GM19043 (cell line): Measurements from ENCODE around the gene TEX36.
"Not testable (repeated sequence)": the region's sequence is repeated elsewhere in the genome, so short reads cannot be mapped to it uniquely, and the experiment has no call there.

ENCODE experiments used
- ATAC-seq: cut with Tn5 transposase; IDR thresholded peaks from one replicate; pipeline ENCODE4 v1.9.1; 2021; ENCODE audit warnings: low read depth; ENCODE audit not compliant: unreplicated experiment

The TEX36 gene

DNA sequence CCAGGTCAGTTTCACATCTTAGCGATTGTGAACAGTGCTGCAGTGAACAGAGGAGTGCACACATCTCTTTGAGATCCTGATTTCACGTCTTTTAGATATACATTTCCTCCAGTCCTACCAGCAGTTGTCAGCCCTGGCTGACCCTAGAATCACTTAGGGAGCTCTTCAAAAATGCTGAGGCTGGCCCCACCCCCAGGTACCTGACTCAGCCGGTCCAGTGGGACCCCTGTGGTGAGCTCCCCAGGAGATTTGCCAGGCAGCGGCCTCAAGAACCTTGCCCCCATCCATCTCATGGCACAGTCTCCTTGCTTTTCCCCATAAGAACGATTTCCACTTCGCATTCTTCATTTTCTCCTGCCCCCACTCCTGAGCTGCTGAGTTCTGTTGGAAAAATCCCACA is 45.5 kb downstream of the TEX36 start:
- no peak for ATAC-seq

DNA sequence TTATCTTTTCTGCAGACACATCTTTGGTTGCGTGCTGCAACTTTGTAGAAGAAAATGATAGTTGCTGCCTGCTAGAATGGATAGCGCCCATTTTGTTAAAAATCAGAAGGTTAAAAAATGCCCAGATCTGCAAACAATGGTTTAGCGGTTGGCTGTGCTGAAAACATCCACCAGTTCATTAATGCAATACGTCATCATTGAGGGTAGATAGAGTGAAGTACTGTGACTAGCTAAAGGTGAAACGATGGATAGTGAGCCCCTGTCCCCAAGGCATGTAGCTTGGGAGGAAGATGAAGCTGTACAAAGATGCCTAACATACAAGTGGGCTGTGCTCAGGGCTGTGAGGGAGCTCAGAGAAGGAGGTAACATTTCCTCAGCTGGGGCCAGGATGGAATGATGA is 48.4 kb downstream of the TEX36 start:
- no peak for ATAC-seq

DNA sequence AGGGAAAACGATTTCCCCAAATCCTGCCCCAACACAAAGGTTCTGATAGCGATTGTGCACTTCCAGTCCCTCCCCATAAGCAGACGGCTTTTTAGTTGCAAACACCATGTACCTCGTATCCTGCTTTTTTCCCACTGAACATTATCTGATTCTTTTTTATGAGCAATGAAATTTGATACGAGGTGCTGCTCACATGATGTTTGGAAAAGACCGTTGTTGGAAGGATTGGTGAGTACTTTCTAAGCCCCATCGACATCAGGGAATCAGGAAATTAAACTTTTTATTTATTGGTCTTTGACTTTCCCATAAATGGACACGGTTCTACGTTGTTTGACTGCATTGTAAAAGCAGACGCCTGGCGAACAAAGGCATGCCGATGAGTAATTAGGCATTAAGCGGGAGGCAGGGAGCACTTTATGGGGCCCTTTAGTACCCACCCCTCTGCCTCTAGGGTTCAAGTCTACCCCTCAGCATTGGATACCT is 49.4 kb downstream of the TEX36 start:
- ATAC-seq = no peak

DNA sequence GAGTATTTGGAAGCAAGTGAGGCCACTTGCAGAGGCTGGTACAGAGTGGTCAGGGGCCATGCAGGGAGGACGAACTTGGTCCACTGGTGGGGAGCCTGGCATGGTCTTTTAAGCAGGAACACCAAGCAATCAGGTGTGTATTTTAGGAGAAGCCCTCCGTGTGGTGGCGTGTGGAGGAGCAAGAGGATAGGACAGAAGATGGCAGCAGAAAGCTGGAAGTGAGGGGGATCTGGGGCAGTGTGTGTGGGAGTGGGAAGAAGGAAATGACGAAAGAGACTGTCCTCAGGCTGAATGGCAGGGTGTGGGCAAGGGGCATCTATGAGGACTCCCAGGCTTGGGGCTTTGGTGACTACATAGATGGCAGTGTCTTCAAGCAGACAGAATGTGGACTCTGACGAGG is 51.2 kb downstream of the TEX36 start:
- no peak for ATAC-seq

DNA sequence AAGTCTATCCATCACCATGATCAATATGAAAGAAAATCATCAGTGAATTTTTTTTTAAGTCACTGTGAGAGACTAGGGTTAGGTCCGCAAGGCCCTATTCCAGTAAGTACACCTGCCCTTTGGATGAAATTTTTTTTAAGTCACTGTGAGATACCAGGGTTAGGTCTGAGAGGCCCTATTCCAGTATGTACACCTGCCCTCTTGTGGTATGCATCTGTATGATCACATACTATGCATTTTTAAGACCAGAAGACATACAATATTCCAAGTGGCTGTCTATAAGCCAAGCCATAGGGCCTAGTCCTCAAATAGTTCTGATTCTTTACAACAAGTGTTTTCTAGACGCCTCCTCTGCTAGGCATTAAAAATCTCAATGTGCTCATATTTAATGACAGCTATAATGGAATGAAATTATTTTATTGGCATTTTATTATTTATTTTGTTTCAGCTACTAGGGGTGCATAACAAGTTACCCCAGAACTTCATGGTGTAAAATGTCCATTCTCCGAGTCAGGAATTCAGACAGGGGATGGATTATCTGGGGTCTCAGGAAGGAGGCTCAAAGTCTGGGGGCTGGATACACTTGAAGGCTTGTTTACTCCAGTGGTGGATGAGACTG is 53.1 kb downstream of the TEX36 start:
- no peak for ATAC-seq

DNA sequence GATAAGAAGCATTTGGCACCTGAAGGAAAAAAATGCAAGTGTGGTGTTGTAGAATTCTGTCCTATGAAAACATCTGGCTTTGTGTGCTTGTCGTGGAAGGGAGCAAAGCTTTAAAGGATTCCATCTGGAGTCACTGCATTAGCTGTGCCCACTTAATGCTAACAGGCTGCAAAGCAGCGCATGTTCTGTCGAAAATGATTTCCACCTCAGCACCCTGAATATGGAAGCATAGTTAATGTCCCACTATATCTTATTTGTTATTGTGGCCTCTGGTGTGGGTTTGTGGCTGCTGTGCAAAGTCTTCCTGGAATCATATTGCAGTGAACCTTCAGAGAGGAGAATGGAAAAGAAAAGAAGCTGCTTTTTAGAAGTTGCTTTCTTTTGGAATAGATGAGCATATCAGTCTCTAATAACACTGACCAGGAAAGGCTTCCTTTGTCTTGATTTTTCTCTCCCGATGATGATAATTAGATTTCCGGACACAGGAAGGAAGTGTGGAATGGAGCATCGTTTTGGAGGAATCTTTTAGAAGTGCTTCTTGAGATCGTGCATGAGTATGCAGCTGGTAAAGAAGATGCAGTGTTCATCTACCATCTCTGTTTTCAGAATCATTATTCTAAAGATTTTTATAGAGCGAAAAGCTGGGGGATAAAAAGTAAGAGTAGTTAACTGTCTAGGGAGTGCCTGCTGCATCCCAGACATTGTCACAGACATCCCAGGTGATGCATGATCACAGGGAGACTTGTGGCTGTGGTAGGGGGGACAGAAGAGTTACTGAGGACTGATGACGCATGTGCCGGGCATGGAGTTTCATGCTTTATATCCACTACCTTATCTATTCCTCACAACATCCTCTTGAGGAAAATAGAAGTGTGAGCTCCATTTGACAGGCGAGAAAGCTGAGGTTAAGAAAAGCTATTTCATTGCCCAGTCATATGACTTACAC is 54.6 kb downstream of the TEX36 start:
- no peak for ATAC-seq

DNA sequence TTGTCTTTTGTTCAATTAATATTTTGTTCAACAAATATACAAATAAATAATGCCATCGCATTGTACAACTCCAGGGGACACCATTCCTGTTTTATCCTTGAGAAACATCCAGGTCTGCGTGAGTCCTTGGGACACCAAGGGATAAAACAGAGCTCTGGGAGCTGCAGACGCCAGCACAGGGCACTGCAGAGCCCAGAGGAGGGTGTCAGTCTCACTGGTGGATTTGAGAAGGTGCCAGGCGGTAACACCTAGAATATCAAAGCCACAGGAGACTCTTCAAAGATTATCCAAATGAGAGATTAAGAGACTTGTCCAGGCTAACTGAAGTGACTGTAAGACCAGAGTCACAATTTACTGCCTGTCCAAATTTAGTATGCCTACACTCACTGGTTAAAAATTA is 55.3 kb downstream of the TEX36 start:
- no peak for ATAC-seq

DNA sequence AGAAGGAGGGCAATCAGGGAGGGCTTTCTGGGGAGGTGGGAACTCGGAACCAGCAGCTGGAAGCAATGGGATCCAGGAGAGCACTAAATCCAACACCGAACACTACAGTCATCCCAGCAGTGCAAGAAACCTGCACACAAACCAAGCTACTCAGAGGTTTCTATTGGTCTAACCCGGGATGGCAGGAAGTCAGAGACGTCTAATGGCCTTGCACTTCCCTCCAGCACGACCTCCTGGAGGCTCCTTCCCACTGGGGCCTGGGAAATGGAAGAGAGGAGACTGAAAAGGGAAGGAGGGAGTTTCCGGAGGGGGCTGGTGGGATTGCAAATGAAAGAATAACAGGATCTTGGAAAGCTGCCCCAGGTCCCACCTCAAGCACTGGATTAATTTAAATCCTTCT is 56.3 kb downstream of the TEX36 start:
- no peak for ATAC-seq

DNA sequence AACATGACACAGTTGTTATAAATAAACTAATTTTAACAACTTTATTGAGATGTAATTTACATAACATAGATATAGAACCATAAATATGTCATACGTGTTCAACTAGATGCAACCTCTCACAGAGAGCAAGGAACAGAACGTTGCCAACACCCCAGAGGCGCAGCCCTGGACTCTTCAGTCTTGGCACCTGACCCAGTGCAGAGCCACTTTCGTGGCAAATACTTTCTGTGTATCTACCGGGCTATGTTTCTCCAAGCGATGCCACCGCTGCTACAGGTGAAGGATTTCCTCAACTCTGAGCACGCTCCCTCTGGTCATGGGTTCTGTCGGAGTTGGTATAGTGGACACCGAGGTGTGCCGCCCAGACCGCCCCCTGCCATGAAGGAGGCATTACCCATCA is 57.4 kb downstream of the TEX36 start:
- no peak for ATAC-seq

DNA sequence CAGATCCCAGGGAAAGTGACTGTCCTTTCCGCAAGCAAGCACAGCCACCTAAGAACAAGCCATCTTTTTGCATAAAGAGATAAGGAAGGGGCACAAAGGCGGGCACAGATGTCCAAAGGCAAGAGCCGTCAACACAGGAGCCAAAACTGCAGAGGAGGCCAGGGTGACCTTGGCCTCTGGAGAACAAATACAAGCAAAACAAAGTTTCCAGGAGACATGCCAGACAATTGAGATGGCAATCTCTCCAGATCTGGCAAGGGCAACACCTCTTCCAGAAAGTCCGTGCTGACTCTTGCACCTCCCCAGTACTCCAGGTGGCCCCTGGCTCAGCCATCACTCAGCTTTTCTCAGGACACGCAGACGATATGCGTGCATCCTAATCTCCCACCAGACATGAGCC is 58.2 kb downstream of the TEX36 start:
- no peak for ATAC-seq

DNA sequence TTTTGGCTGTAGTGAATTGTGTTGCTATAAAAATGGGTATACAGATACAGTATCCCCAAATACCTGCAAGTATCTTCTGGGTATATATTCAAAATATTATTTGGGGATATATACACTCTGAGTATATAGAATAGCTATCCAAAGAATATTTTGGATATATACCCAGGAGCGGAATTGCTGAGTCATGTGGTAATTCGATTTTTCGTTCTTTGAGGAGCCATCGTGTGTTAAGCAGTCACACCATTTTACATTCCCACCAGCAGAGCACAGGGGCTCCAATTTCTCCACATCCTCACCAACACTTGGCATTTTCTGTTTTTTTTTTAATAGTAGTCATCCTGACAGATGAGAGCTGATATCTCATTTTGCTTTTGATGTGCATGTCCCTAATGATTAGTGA is 61.9 kb downstream of the TEX36 start:
- ATAC-seq = no peak

DNA sequence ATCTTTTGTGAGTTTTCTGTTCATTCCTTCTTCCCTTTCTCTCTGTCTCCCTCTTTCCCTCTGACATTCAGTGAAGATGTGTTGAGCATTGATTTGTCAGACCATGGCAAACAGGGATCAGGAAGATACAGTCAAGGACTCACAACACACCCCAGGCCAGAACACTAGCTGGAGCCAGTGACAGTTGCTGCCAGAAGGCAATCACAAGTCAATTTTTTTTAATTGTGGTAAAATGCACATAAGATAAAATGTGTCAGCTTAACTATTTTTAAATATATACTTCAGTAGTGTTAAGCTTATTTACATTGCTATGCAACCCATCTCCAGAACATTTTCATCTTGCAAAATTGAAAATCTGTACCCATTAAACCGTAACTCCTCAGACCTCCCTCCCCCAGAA is 62.6 kb downstream of the TEX36 start:
- no peak for ATAC-seq

DNA sequence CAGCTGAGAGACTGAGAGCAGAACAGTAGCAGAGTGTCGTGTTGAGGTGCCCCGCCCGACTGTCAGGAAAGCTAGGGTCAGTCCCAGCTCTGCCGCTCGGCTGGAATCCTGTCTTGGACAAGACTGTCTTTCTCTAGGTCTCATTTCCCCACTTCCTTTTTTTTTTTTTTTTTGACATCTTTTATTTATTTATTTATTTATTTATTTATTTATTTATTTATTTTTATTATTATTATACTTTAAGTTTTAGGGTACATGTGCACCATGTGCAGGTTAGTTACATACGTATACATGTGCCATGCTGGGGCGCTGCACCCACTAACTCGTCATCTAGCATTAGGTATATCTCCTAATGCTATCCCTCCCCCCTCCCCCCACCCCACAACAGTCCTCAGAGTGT is 69.9 kb downstream of the TEX36 start:
- ATAC-seq = not testable (repeated sequence)

DNA sequence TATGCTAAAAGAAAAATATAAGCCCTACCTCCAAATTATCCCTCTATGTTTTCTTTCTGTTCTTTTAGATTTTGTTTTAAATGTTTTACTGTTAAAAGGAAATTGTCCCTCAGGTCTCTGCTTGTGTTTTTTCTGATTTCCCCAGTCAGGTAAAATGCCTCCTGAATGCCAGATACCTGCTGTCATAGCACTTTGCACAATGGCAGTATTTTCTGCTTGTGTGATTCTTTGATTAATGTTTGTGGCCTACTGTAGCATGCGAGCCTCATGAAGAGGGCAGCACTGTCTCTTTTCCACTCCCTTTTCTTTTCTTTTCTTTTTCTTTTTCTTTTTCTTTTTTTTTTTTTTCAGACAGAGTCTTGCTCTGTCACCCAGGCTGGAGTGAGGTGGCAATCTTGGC is 71.2 kb downstream of the TEX36 start:
- no peak for ATAC-seq

DNA sequence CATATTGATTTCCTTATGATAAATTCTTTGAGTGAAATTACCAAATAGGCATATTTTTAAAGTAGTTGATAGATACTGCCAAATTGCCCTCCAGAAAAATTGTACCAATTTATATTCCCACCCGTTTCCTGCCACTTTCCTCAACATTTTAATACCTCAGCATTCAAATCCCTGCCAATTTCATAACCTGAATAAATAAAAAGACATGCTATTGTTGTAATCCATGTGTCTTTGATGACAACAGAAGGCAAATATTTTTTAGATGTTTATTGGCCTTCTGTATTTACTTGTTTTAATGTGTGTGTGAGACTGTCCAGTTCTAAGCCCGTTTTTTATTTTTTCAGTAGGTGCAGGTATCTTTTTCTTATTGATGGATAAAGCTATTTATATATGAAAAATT is 71.7 kb downstream of the TEX36 start:
- no peak for ATAC-seq

DNA sequence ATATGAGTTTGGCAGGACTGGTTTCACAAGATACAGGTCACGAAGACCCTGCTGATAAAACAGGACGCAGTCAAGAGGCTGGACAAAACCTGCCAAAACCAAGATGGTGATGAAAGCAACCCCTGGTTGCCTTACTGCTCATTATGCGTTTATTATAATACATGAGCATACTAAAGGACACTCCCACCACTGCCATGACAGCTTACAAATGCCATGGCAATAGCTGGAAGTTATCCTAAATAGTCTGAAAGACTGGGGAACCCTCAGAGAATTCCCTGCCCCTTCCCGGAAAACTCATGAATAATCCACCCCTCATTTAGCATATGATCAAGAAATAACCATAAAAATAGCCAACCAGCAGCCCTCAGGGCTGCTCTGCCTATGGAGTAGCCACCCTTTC is 73.1 kb downstream of the TEX36 start:
- ATAC-seq = no peak

DNA sequence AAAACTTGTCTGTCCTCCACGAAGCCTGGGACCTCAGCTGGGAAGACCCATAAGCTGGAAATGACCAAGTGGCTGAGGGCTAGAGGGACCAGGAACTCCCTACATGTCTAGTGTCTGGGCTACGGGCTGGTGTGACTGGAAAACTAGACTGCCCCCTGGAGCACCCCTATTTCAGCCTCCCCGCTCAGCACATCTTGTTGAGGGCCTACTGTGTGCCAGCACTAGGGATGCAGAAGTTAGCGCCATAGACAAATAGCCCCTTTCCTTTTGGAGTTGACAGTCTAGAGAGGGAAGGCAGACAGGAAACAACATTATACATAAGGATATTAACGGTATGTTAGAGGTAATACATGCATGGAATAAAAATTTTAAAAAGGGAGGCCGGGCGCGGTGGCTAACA is 74.5 kb downstream of the TEX36 start:
- no peak for ATAC-seq

DNA sequence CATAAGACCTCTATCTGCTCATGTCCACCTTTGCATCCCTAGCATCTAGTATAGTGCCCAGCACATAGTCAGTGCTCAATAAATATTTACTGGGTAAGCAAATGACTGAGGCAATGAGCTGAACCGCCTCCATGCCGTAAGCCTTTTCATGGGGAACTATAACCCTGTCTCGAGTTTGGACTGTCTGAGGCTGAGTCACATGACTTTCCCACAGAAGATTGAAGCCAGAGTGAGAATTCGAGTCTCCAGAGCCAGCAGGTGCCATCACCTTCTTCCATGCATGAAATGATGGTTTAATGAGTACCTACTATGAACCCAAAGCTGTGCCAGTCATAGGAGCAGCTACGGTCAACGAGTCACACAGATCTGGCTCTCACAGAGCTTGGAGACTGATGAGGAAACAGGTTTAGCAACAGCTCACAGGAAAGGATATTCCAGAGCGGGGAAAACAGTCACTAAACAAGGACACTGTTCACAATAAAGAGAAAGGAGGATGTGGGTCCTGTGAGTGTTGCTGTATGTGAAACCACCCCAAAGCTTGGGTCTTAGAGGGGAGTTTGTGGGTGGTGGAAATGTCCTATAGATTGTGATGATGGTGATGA is 75.2 kb downstream of the TEX36 start:
- no peak for ATAC-seq

DNA sequence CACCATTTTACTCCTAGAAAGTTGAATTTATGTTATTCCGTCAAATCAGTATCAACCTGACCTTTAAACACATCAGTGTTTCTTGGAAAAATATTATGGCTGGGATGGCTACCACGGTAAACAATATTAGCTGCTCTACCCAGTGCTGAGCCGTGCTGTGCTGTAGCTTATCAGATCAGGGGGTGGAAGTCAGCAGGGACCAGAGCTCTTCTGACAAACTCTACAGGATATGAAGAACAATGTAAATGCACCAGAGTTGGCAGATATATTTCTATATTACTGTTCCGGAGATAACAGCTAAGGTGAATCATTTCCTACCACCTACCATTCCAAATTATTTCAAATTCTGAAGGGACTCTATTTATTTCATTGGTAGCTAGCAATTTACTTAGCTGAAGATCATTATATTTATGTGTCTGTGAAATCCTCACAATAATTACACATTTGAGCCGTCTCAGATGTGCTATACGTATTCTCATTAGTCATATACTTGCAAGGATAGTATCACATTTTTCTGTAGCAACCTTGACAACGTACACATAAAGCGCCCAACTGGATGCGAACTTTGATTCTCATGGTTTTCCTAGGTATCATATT is 76.5 kb downstream of the TEX36 start:
- ATAC-seq = no peak
